Stimulated activated naive CD4-positive, alpha-beta T cell treated with Interleukin-2 at 50 U/mL for 16 hours (primary cell): ENCODE results near the gene AGRN.
"Not testable (repeated sequence)": the region's sequence is repeated elsewhere in the genome, so short reads cannot be mapped to it uniquely, and the experiment has no call there.

Experiments
- DNase-seq: peaks from one replicate; lab custom pipeline; 2025; lab: John Stamatoyannopoulos, UW

The AGRN gene

DNA sequence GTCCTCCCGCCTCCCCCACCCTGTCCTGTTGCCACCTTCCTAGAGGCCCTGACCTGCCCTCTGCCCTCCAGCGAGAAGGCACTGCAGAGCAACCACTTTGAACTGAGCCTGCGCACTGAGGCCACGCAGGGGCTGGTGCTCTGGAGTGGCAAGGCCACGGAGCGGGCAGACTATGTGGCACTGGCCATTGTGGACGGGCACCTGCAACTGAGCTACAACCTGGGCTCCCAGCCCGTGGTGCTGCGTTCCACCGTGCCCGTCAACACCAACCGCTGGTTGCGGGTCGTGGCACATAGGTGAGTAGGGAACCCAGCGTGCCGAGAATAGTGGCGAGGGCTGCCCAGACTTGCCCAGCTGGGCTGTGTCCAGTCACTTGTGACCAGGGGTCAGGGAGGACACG lies 33.8 kb downstream of the AGRN start:
- no peak for DNase-seq

GRCh38 chr1:1054099-1054700 lies 34.3 kb downstream of the AGRN start:
- no peak for DNase-seq

- no peak for DNase-seq
Measured at GRCh38 chr1:1054971-1055370, 35.1 kb downstream of the AGRN start.

- DNase-seq, result no peak
Measured at GRCh38 chr1:1055841-1056736, 36.2 kb downstream of the AGRN start.

GRCh38 chr1:1057769-1058087 lies 37.8 kb downstream of the AGRN start:
- not testable (repeated sequence) for DNase-seq

GRCh38 chr1:1058088-1058905 lies 38.4 kb downstream of the AGRN start:
- DNase-seq, result no peak

DNA sequence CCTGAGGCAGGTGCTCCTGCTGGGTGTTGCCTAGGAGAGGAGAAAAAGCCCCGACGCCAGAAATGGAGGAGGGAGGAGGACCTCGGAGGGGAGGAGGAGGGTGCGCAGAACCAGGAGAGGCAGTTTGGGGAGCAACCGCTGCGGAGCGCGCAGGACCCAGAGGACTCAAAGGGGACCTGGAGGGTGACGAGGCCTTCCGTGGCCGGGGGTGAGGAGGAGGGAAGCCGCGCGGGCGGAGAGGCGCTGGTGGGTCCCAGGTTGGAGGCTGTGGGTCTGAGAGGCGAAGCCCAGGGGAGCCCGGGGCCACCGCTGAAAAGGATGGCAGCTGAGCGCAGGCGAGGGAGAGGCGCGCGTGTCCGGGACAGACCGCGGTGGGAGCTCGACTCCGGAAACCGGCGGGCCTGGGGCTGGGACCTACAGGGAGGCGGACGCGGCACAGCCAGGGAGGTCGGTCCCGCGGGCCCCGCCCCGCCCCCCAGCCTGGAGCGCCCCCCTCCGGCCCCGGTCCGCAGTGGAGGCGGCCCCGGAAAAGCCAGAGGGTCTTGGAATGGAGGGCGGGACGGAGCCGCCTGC lies 39.1 kb downstream of the AGRN start:
- no peak for DNase-seq

GRCh38 chr1:1059494-1060280 lies 39.8 kb downstream of the AGRN start:
- peak; percentile 79 for DNase-seq

GRCh38 chr1:1060281-1061000 lies 40.5 kb downstream of the AGRN start:
- DNase-seq, result no peak

DNA sequence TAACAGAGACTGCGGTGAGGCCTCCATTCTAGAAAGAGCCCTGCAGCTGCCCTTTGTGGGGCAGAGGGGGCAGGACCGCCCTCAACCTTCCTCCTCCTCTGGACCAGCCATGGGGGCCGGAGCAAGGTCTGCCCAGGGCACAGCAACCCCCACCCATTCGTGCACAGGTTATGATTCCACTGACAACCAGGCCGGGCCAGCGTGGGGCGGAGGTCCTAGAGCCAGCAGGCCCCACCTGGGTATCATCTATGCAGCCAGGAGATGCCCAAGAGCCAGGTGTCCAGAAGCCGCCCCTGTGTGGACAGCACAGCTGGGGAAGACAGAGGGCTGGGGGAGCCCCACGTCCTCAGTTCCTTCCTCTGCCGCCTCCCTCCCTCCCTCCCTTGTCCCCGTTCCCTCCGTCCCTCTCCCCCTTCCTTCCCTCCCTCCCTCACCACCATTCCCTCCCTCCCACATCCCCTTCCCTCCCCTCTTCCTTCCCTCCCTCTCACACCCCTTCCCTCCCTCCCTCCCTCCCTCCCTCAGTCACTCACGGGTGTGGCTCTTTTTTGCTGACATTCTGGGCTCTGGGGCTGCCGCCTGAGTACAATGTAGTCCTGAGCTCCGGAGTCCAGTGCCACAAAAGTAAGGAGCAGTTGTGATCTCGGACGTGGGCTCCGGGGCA lies 41.9 kb downstream of the AGRN start:
- DNase-seq, result no peak

DNA sequence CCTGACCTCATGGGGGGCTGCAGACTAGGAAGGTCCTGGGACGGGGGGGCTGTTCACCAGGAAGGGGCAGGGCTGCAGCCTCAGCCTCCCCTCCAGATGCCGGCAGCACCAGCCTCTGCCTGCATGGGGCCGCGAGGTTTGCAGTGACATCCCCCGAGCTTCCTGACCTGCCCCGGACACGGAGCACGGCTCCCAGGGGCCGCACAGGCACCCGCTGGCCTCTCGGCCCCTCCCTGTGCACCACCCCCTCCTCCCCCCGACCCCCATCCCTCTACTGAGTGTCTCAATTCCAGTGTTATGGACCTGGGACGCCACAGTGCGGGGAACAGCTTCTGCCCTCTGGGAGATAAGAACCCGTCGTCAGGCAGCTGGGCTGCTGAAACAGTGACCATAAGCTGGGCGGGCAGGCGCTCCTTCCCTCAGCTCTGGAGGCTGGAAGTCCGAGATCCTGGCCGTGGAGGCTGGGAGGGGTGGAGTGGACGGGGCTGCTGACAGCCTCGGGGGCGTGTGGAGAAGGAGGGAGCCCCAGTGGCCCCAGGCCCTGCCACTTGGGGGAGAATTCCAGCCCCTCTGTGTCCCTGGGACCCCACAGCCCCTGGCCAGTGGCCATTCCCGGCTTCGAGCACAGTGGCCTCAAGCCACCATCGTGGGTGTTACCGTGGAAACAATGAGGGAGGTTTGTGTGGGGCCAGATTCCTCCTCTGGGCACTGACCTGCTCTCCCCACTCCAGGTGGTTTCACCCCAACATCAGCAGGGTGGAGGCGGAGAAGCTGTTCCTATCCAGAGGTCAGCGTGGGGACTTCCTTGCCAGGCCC lies 42.6 kb downstream of the AGRN start:
- DNase-seq, result no peak

- DNase-seq, result no peak
Measured at GRCh38 chr1:1063261-1063944, 43.5 kb downstream of the AGRN start.

DNA sequence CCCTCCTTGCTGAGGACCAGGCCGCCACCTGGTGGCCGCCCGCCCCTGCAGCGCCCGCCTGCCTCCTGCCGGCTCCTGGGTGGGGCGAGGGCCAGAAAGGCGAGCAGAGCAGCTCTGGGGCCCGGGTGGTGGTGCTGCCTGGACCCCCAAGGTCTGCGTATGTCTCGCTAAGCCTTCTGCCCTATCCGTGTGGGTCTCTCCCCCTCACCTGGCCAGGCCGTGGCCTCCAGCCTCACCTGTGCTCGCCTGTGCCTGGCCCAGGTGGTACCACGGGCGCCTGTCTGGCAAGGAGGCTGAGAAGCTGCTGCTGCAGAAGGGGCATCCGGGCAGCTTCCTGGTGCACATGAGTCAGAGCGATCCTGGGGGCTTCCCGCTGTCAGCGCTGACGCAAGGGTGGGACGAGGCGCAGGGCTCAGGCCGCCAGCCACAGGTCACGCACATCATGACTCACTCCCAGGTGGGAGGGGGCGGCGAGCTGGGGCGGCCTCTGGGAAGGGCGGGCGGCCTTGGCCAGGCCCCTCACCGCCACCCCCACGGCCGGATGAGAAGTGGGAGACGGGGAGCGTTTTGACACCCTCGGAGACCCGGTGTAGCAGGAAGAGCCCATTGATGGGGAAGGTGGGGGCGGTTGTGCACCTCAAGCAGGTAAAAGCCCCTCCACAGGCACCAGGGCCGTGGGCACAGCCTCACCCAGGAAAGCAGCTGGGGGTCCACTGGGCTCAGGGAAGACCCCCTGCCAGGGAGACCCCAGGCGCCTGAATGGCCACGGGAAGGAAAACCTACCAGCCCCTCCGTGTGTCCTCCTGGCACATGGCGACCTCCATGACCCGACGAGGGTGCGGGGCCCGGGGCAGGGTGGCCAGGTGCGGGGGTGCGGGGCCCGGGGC lies 44.3 kb downstream of the AGRN start:
- peak; percentile 91 for DNase-seq

- DNase-seq, result no peak
Measured at GRCh38 chr1:1065265-1065939, 45.5 kb downstream of the AGRN start.

DNA sequence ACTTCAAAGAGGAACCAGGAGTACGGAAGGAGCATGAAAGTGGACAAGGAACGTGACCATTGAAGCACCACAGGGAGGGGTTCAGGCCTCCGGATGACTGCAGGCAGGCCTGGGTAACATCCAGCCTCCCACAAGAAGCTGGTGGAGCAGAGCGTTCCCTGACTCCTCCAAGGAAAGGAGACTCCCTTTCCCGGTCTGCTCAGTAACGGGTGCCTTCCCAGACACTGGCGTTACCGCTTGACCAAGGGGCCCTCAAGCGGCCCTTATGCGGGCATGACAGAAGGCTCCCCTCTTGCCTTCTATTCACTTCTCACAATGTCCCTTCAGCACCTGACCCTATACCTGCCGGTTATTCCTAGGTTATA lies 46.0 kb downstream of the AGRN start:
- not testable (repeated sequence) for DNase-seq

GRCh38 chr1:1066403-1067283 lies 46.7 kb downstream of the AGRN start:
- no peak for DNase-seq
